Keratinocyte (primary cell): ENCODE measurements around the gene CDX1.

Experiments
- CTCF ChIP-seq, 3 experiments: IDR thresholded peaks in 1 of 3; conservative IDR thresholded peaks in 1 of 3; optimal IDR thresholded peaks in 1 of 3; 2 replicates in 2 of 3; 3 replicates in 1 of 3; pipeline versions ENCODE3 to v1.5.1; 2011; ENCODE audit warnings: low read length in 3 of 3, mild to moderate bottlenecking in 3 of 3, moderate library complexity in 2 of 3, control low read depth in 1 of 3, inconsistent platforms in 1 of 3; ENCODE audit not compliant: insufficient read depth in 2 of 3; ENCODE audit errors: extremely low read depth in 1 of 3
- EZH2 ChIP-seq: IDR thresholded peaks from one replicate; pipeline ENCODE4 v1.6.1; 2012; ENCODE audit warnings: inconsistent platforms, mild to moderate bottlenecking, low read length, moderate library complexity

- TF ChIP-seq CTCF (optimal IDR thresholded peaks at IDR 0.05 in 1 of 3, IDR thresholded peaks at IDR 0.05 in 1 of 3, conservative IDR thresholded peaks at IDR 0.05 in 1 of 3; ENCODE audit: extremely low read depth in 1 of 3, insufficient read depth in 2 of 3, low read length in 3 of 3) (peak in 2 of 3 experiments; percentile 38 to 78), EZH2 (no peak)
Measured at GRCh38 chr5:150122158-150122510, 44.4 kb upstream of the CDX1 start.
